ENCODE results near the gene UBE2R2. TPM values are rescaled to one million over a fixed set of nuclear protein-coding genes. Genes with fewer than 3 reads are reported as not detected.
"Not testable (repeated sequence)": the region's sequence is repeated elsewhere in the genome, so short reads cannot be mapped to it uniquely, and the experiment has no call there.

Gene UBE2R2
- total and polyA plus RNA-seq, 2 of the 8 experiments (the other 6 are each of a cell fraction or from before 2014, with no cell fraction given): 19.4 to 42.1 TPM

- H4K20me1 ChIP-seq (replicated peaks in 1 of 2; ENCODE audit: control insufficient read depth in 1 of 2, insufficient read depth in 2 of 2, low read length in 2 of 2); H3K4ac ChIP-seq (replicated peaks; ENCODE audit: insufficient read length, low read depth, low read length); H3K14ac ChIP-seq (ENCODE audit: insufficient read length); H3K27me3 ChIP-seq (replicated peaks in 1 of 4; ENCODE audit: control insufficient read depth in 3 of 4, extremely low read depth in 1 of 4, insufficient read depth in 3 of 4, low read length in 3 of 4); H3K79me1 ChIP-seq (ENCODE audit: low read depth, low read length); H3K23ac ChIP-seq (ENCODE audit: insufficient read length); H3K4me3 ChIP-seq (ENCODE audit: extremely low read depth in 1 of 4, insufficient read depth in 2 of 4, low read depth in 3 of 4, low read length in 4 of 4); H3K27ac ChIP-seq (ENCODE audit: low read depth, low read length); POLR2A ChIA-PET (ENCODE audit: partially characterized antibody); H2BK120ac ChIP-seq (replicated peaks; ENCODE audit: low read depth, low read length); H3K4me1 ChIP-seq (replicated peaks in 1 of 4; ENCODE audit: control insufficient read depth in 3 of 4, insufficient read depth in 4 of 4, low read length in 3 of 4); H2BK15ac ChIP-seq (ENCODE audit: low read length); H3K18ac ChIP-seq (ENCODE audit: extremely low read depth, low read length); H2BK5ac ChIP-seq (ENCODE audit: low read depth, low read length); H2AK5ac ChIP-seq (ENCODE audit: low read depth, low read length); H4K8ac ChIP-seq (ENCODE audit: extremely low read depth, insufficient read depth, low read length); H3K9me3 ChIP-seq (ENCODE audit: insufficient read depth in 2 of 2, low read depth in 1 of 2, low read length in 1 of 2); CTCF ChIA-PET (ENCODE audit: partially characterized antibody); H4K5ac ChIP-seq (ENCODE audit: insufficient read length, low read depth, low read length); H3K36me3 ChIP-seq (ENCODE audit: control insufficient read depth in 2 of 4, insufficient read depth in 4 of 4, low read length in 3 of 4); DNase-seq (ENCODE audit: low read depth in 1 of 2, low spot score in 2 of 2); H3K4me2 ChIP-seq (ENCODE audit: insufficient read depth in 1 of 2, low read depth in 2 of 2, low read length in 2 of 2); H2BK20ac ChIP-seq (ENCODE audit: low read length); H2BK12ac ChIP-seq (ENCODE audit: low read depth, low read length); H3K9ac ChIP-seq (replicated peaks in 1 of 4; ENCODE audit: extremely low read depth in 1 of 4, low read depth in 3 of 4, low read length in 3 of 4); H2AFZ ChIP-seq (ENCODE audit: low read length); H3K23me2 ChIP-seq (ENCODE audit: low read depth, low read length); FAIRE-seq; H4K91ac ChIP-seq (replicated peaks; ENCODE audit: insufficient read length, low read length); H3K56ac ChIP-seq (replicated peaks; ENCODE audit: insufficient read length, low read depth, low read length): not testable (repeated sequence)
- peaks cover 4 to 80% of the 10 kb centered on the region in 2 experiments; a peak in 3 of 4 replicates for H3K79me2 ChIP-seq (ENCODE audit: control insufficient read depth in 1 of 2, insufficient read depth in 2 of 2, low read length in 2 of 2)
- WGBS, 2 experiments (ENCODE audit: extremely low coverage in 1 of 2, insufficient coverage in 1 of 2, insufficient read length in 1 of 2, insufficient replicate concordance in 2 of 2, low coverage in 1 of 2, low lambda C conversion rate in 2 of 2, missing lambda C conversion rate in 1 of 2): 93% methylated on average over 4 of the region's 4 CpGs; no CpG with 5 or more reads in 1 of the 2 experiments
Observed at GRCh38 chr9:33869243-33869642, 52.3 kb downstream of the UBE2R2 start.
